ENCODE results near the gene NKX2-8.
A peak's percentile ranks its signal among the peaks of the same experiment; 100 is the strongest.

Gene NKX2-8

GRCh38 chr14:36580141-36580855 lies 2.1 kb downstream of the NKX2-8 start:
- no peak for TF ChIP-seq CTCF (IDR thresholded peaks at IDR 0.05; ENCODE audit: low read depth, low read length)
- DNase-seq (ENCODE audit: extremely low read depth, low read depth), result no peak

- no peak for TF ChIP-seq CTCF (IDR thresholded peaks at IDR 0.05; ENCODE audit: low read depth, low read length)
- DNase-seq (ENCODE audit: extremely low read depth, low read depth), result no peak
Measured at GRCh38 chr14:36579573-36580140, 2.8 kb downstream of the NKX2-8 start.

GRCh38 chr14:36579001-36579555 lies 3.3 kb downstream of the NKX2-8 start:
- no peak for DNase-seq (ENCODE audit: extremely low read depth, low read depth)
- no peak for TF ChIP-seq CTCF (IDR thresholded peaks at IDR 0.05; ENCODE audit: low read depth, low read length)

- DNase-seq (ENCODE audit: extremely low read depth, low read depth), result no peak
- no peak for TF ChIP-seq CTCF (IDR thresholded peaks at IDR 0.05; ENCODE audit: low read depth, low read length)
Measured at GRCh38 chr14:36570065-36570464, 12.3 kb downstream of the NKX2-8 start.

- TF ChIP-seq CTCF (IDR thresholded peaks at IDR 0.05; ENCODE audit: low read depth, low read length), result peak; percentile 87
- no peak for DNase-seq (ENCODE audit: extremely low read depth, low read depth)
Measured at GRCh38 chr14:36556811-36557433, 25.5 kb downstream of the NKX2-8 start.

GRCh38 chr14:36555998-36556743 lies 26.2 kb downstream of the NKX2-8 start:
- DNase-seq (ENCODE audit: extremely low read depth, low read depth), result no peak
- TF ChIP-seq CTCF (IDR thresholded peaks at IDR 0.05; ENCODE audit: low read depth, low read length), result no peak

Data from AG09319 (cell line).